Psoas muscle (tissue), 8 donors: ENCODE measurements around the gene COX7B. TPM values are rescaled to one million over a fixed set of nuclear protein-coding genes. Genes with fewer than 3 reads are reported as not detected.
"Not testable (repeated sequence)": the region's sequence is repeated elsewhere in the genome, so short reads cannot be mapped to it uniquely, and the experiment has no call there.

Source experiments
- ATAC-seq, 4 donors: fragments of 200-7000 bp; cut with Tn5 transposase; one replicate each; pipeline ENCODE4 v1.9.1; 2020; ENCODE audit warnings: moderate library complexity in 3 of 4, mild to moderate bottlenecking in 2 of 4
- DNase-seq, 2 donors: peaks; one replicate each; pipeline ENCODE4 v3.0.0-alpha.2; 2020
- H3K27ac ChIP-seq: fragments of 200-600 bp; one replicate; pipeline ENCODE4 v1.8.0; 2022
- H3K27me3 ChIP-seq, 3 donors: fragments of 200-600 bp in 1 of 3; one replicate each; pipeline versions ENCODE4 v1.6.1 to v1.8.0; 2013 to 2022; ENCODE audit warnings: low read length in 2 of 3, mild to moderate bottlenecking in 2 of 3, moderate library complexity in 1 of 3; ENCODE audit not compliant: insufficient read depth in 3 of 3
- H3K36me3 ChIP-seq, 2 donors: fragments of 200-600 bp in 1 of 2; one replicate each; pipeline versions ENCODE4 v1.6.1 to v1.8.0; 2013 to 2022; ENCODE audit warnings: low read depth in 1 of 2, mild to moderate bottlenecking in 1 of 2, moderate library complexity in 1 of 2; ENCODE audit not compliant: insufficient read depth in 1 of 2
- H3K4me1 ChIP-seq: fragments of 200-600 bp; one replicate; pipeline ENCODE4 v1.8.0; 2022
- H3K4me3 ChIP-seq: fragments of 200-600 bp; one replicate; pipeline ENCODE4 v1.8.0; 2022; ENCODE audit warnings: mild to moderate bottlenecking
- H3K9me3 ChIP-seq: fragments of 200-600 bp; one replicate; pipeline ENCODE4 v1.8.0; 2022
- WGBS, 3 donors: extraction: QIAGEN DNeasy Blood & Tissue Kit; methylation state at CpG; one replicate each; pipeline versions ENCODE4 v1.1.6 to v1.1.7; 2013; 5-methylcytosine and 5-hydroxymethylcytosine counted together
- intact Hi-C, 2 donors: fragments of 100-400 bp; cut with DNase I; formaldehyde crosslinking; loops; one replicate each; pipeline versions ENCODE4 v1.11.0 to v1.14.2; 2022
- polyA plus RNA-seq, 3 donors: library from polyadenylated mRNA; stranded (reverse); fragments of 200-250 nt; gene quantifications; one replicate each; pipeline ENCODE4 v1.2.3, GENCODE V29; 2013
- total RNA-seq, 4 donors: library from RNA; stranded (reverse); fragmentation: NEBNext Ultra II Directional in 2 of 4; extraction: Animal tissue kit (Norgen Biotek cat#: 25700) in 2 of 4; gene quantifications; one replicate each; pipeline versions ENCODE4 v1.2.1 to v1.2.4, GENCODE V29; 2021 to 2023
- TF ChIP-seq, protein P1 (sequence below): fragments of 200-600 bp; IDR thresholded peaks from one replicate; pipeline ENCODE4 v1.8.0; 2022; ENCODE audit warnings: antibody characterized with exemption
- donor health status: healthy with polysubstance abuse.
- donor health status: DM: no; HTN: no; CAD: no; lungs with moderate emphysema.
- donor health status: Bipolar disorder and iron deficiency.
- donor health status: healthy.
- donor health status: DM: yes; HTN: yes; CAD: no.
- donor health status: DM: no; HTN: no; CAD: no.
- donor health status: DM: no; HTN: no; CAD: no.
- donor health status: DM: yes; HTN: yes; CAD: no.

COX7B gene
- total and polyA plus RNA-seq, 7 donors, result 566 to 2,052 (median 780) TPM

DNA sequence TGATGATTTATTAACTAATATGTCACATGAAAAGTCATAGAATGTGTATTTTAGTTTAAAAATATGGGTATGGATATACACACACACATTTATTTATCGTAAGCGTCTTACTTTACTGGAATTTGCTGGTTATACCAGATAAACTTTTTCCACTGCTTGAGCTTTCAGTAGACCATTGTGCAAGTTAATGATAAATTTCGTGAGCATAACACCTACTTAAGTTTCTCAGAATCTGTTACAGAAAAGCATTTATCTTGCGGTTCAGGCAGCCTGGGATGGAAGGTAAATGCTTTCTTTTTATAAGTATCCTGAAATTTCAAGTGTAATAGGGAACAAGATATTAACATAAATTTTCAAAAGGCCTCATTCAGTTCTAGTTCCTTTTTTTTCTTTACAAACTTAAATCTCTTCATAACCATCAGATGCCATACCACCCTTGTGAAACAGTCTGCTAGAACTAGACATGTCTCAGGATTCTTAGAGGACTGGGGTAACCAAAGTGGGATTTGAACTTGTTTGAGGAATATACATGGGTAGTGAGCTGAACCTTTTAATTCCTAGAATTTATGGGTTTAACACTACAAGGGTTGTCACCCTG lies 38.9 kb downstream of the COX7B start:
- Histone ChIP-seq H3K9me3 (no peaks in the 10 kb centered on the region), H3K27ac (no peak overlapping the region), H3K36me3 (no peaks in the 10 kb centered on the region), H3K4me1 (no peaks in the 10 kb centered on the region), H3K4me3 (no peak overlapping the region), H3K27me3 (no peaks in the 10 kb centered on the region)
- TF ChIP-seq, protein P1, sequence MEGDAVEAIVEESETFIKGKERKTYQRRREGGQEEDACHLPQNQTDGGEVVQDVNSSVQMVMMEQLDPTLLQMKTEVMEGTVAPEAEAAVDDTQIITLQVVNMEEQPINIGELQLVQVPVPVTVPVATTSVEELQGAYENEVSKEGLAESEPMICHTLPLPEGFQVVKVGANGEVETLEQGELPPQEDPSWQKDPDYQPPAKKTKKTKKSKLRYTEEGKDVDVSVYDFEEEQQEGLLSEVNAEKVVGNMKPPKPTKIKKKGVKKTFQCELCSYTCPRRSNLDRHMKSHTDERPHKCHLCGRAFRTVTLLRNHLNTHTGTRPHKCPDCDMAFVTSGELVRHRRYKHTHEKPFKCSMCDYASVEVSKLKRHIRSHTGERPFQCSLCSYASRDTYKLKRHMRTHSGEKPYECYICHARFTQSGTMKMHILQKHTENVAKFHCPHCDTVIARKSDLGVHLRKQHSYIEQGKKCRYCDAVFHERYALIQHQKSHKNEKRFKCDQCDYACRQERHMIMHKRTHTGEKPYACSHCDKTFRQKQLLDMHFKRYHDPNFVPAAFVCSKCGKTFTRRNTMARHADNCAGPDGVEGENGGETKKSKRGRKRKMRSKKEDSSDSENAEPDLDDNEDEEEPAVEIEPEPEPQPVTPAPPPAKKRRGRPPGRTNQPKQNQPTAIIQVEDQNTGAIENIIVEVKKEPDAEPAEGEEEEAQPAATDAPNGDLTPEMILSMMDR, result no peak
- WGBS, 3 donors, result 81 to 99% (median 94%) methylated on average over 4 of the region's 4 CpGs
- intact Hi-C loops, result no loop called here
- no peak for DNase-seq
- no peak for ATAC-seq

DNA sequence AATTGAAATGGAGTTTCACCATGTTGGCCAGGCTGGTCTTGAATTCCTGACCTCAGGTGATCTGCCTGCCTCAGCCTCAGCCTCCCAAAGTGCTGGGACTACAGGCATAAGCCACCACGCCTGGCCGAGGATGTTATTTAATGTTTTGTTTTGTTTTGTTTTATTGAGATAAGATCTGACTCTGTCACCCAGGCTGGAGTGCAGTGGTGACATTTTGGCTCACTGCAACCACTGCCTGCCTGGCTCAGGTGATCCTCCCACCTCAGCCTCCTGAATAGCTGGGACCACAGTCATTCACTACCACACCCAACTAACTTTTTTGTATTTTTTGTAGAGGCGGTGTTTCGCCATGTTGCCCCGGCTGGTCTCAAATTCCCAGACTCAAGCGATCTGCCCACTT lies 45.8 kb downstream of the COX7B start:
- DNase-seq, H3K27ac ChIP-seq, H3K4me1 ChIP-seq, H3K9me3 ChIP-seq, H3K4me3 ChIP-seq, H3K27me3 ChIP-seq, H3K36me3 ChIP-seq, ATAC-seq, intact Hi-C loops: not testable (repeated sequence)
- 93 to 97% (median 94%) methylated on average over 6 of the region's 6 CpGs for WGBS, 3 donors

DNA sequence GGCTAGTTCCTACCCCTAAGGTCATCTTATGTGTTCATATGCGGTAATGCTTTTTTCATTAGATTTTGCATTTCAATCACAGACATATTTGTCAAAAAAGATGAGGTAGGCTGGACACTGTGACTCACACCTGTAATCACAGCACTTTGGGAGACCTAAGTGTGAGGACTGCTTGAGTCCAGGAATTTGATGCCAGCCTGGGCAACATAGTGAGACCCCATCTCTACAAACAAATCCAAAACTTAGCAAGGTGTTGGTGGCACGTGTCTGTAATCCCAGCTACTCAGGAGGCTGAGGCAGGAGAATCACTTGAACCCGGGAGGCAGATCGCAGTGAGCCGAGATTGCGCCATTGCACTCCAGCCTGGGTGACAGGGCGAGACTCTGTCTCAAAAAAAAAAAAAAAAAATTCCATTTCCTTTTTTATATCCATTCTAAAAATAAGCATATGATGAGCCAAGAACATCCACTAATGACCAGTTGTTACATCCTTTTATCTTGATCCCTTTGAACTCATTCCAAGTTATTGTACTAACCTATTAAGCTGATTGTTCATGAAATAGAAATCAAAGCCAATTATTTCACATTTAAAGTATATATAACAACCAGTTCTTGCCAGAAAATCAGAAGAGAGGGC lies 46.8 kb downstream of the COX7B start:
- H3K36me3 ChIP-seq, result no peaks in the 10 kb centered on the region
- no peaks in the 10 kb centered on the region for H3K9me3 ChIP-seq
- DNase-seq (no peak), ATAC-seq (no peak)
- no peak overlapping the region for H3K4me3 ChIP-seq
- intact Hi-C loops, result no loop called here
- H3K4me1 ChIP-seq, result no peaks in the 10 kb centered on the region
- H3K27me3 ChIP-seq, result no peaks in the 10 kb centered on the region
- H3K27ac ChIP-seq, result no peak overlapping the region
- WGBS, 3 donors, result 71 to 77% (median 74%) methylated on average over 7 of the region's 7 CpGs
- TF ChIP-seq, protein P1, result no peak

DNA sequence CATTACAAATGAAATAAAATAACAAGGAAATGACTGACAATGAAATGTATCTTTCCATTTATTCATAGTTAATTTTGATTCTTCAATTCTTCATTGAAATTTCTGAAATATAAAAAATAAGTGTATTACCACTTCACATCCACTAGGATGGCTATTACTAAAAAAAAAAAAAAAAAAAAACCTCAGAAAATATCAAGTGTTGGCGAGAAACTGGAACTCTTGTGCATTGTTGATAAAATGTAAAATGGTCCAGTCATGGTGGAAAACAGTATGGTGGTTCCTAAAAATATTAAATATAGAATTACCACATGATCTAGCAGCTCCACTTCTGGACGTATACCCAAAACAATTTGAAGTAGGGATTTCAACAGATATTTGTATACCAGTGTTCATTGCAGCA lies 47.3 kb downstream of the COX7B start:
- Histone ChIP-seq H3K36me3 (no peaks in the 10 kb centered on the region), H3K27me3 (no peaks in the 10 kb centered on the region), H3K4me3 (no peak overlapping the region), H3K27ac (no peak overlapping the region), H3K9me3 (no peaks in the 10 kb centered on the region), H3K4me1 (no peaks in the 10 kb centered on the region)
- intact Hi-C loops, result no loop called here
- 70 to 94% (median 90%) methylated on average over 2 of the region's 2 CpGs for WGBS, 3 donors
- TF ChIP-seq, protein P1, result no peak
- ATAC-seq (no peak), DNase-seq (no peak)

DNA sequence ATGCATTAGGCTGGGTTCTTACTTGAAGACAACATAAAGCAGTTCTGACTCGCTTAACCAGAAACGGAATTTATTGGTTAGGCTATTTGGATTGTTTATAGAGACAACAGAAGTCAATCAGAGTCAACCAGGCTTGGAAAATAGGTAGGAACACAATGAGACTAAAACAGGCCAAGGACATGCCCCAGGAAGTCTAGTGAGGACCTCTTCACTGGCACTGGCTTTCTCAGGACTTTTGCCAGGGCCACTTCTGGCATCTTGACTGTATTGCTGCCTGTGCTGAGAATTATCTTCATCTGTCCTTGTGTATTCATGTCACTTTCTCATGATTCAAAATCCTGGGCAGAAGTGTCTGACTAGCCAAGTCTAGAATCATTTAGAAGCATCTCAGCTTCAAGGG lies 50.6 kb downstream of the COX7B start:
- H3K4me1 ChIP-seq, result no peaks in the 10 kb centered on the region
- H3K4me3 ChIP-seq, result no peak overlapping the region
- ATAC-seq (no peak), DNase-seq (no peak)
- no peaks in the 10 kb centered on the region for H3K36me3 ChIP-seq
- intact Hi-C loops, result no loop called here
- no peaks in the 10 kb centered on the region for H3K27me3 ChIP-seq
- H3K27ac ChIP-seq, result no peak overlapping the region
- no peaks in the 10 kb centered on the region for H3K9me3 ChIP-seq
- 70 to 95% (median 82%) methylated on average over 2 of the region's 2 CpGs for WGBS, 3 donors
- TF ChIP-seq, protein P1, result no peak
